WTC11 (cell line): ENCODE data around the gene UFL1.

Source experiments
- TF ChIP-seq, protein P1 (sequence below): fragments of 200-600 bp; IDR thresholded peaks from 2 replicates; pipeline ENCODE4 v1.8.0; 2022; ENCODE audit warnings: antibody characterized with exemption
- TF ChIP-seq, protein P2 (sequence below): sonication (generic); formaldehyde crosslinking; conservative IDR thresholded peaks from 2 replicates; pipeline ENCODE4 v1.8.1; 2023; ENCODE audit warnings: mild to moderate bottlenecking, low read depth, missing genetic modification reagents, moderate library complexity

DNA sequence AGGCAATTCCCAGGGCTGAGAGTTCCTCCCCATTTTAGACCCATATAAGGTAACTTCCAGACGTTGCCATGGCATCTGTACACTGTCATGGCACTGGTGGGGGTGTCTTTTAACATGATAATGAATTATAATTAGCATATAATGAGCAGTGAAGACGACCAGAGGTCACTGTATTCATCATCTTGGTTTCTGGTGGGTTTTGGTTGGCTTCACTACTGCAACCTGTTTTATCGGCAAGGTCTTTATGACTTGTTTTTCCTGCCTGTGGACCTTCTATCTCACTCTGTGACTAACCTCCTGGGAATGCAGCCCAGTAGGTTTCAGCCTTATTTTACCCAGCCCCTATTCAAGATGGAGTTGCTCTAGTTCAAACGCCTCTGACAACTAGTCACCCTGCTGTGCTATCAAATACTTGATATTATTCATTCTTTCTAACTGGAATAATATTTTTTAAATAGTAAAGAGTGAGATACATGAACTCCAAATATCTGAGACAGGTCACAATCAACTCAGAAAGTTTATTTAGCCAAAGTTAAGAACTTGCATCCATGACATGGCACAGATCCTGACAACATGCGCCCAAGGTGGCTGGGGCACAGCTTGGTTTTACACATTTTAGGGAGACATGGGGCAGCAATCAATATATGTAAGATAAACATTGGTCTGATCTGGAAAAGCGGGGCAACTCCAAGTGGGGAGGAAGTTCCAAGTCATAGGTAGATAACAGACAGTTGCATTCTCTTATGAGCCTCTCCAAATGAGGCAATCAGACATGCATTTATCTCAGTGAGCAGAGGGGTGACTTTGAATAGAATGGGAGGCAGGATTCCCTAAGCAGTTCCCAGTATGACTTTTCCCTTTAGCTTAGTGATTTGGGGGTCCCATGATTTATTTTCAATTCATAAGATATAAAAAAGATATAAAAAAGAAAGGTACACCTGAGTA is 1.2 kb upstream of the UFL1 start:
- TF ChIP-seq, protein P1, sequence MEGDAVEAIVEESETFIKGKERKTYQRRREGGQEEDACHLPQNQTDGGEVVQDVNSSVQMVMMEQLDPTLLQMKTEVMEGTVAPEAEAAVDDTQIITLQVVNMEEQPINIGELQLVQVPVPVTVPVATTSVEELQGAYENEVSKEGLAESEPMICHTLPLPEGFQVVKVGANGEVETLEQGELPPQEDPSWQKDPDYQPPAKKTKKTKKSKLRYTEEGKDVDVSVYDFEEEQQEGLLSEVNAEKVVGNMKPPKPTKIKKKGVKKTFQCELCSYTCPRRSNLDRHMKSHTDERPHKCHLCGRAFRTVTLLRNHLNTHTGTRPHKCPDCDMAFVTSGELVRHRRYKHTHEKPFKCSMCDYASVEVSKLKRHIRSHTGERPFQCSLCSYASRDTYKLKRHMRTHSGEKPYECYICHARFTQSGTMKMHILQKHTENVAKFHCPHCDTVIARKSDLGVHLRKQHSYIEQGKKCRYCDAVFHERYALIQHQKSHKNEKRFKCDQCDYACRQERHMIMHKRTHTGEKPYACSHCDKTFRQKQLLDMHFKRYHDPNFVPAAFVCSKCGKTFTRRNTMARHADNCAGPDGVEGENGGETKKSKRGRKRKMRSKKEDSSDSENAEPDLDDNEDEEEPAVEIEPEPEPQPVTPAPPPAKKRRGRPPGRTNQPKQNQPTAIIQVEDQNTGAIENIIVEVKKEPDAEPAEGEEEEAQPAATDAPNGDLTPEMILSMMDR, result no peak
- TF ChIP-seq, protein P2, sequence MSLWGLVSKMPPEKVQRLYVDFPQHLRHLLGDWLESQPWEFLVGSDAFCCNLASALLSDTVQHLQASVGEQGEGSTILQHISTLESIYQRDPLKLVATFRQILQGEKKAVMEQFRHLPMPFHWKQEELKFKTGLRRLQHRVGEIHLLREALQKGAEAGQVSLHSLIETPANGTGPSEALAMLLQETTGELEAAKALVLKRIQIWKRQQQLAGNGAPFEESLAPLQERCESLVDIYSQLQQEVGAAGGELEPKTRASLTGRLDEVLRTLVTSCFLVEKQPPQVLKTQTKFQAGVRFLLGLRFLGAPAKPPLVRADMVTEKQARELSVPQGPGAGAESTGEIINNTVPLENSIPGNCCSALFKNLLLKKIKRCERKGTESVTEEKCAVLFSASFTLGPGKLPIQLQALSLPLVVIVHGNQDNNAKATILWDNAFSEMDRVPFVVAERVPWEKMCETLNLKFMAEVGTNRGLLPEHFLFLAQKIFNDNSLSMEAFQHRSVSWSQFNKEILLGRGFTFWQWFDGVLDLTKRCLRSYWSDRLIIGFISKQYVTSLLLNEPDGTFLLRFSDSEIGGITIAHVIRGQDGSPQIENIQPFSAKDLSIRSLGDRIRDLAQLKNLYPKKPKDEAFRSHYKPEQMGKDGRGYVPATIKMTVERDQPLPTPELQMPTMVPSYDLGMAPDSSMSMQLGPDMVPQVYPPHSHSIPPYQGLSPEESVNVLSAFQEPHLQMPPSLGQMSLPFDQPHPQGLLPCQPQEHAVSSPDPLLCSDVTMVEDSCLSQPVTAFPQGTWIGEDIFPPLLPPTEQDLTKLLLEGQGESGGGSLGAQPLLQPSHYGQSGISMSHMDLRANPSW (CRISPR knock-in tag), result no peak
